ENCODE measurements around the gene ZNF337.

ZNF337 gene

GRCh38 chr20:25626779-25627178, 69.9 kb downstream of the ZNF337 start:
- H3K9me3 ChIP-seq (ENCODE audit: control insufficient read depth, insufficient read depth, low read length) = no peaks in the 10 kb centered on the region
- no peak overlapping the region for H3K9ac ChIP-seq (ENCODE audit: low read depth, low read length)
- H3K36me3 ChIP-seq (ENCODE audit: insufficient read depth, low read length) = no peaks in the 10 kb centered on the region

GRCh38 chr20:25624500-25624939, 72.1 kb downstream of the ZNF337 start:
- Histone ChIP-seq H3K4me1 (ENCODE audit: insufficient read depth, low read length) (peaks cover 7% of the 10 kb centered on the region; the same call in 1 of the 2 replicates), H3K36me3 (ENCODE audit: insufficient read depth, low read length) (no peaks in the 10 kb centered on the region), H3K9me3 (ENCODE audit: control insufficient read depth, insufficient read depth, low read length) (no peaks in the 10 kb centered on the region), H3K9ac (ENCODE audit: low read depth, low read length) (peak overlapping the region; percentile 84)

More at GRCh38 chr20:25626779-25627178, 69.9 kb downstream of the ZNF337 start:
- H3K4me1 ChIP-seq (ENCODE audit: insufficient read depth, low read length) = peaks cover 7% of the 10 kb centered on the region; the same call in 1 of the 2 replicates
